OCI-LY7 (cell line): ENCODE data around the gene PRKAG2. TPM values are rescaled to one million over a fixed set of nuclear protein-coding genes. Genes with fewer than 3 reads are reported as not detected.

Experiments used
- BruUV-seq: library from RNA; stranded (reverse); fragments of 400-500 nt; replicated peaks from 2 replicates; lab custom pipeline; 2021; lab: Mats Ljungman, UMichigan
- CTCF ChIA-PET: fragments of 300-600 bp; sonication (Branson Sonifier 250); formaldehyde crosslinking; loops from one replicate; lab custom pipeline; 2022; ENCODE audit warnings: antibody characterized with exemption; ENCODE audit not compliant: unreplicated experiment; lab: Charles Lee
- POLR2A ChIA-PET: fragments of 300-600 bp; sonication (Branson Sonifier 250); formaldehyde crosslinking; loops from one replicate; lab custom pipeline; 2022; ENCODE audit warnings: antibody characterized with exemption; lab: Charles Lee
- DNase-seq: peaks from one replicate; pipeline ENCODE4 v3.0.0-alpha.2; 2015; ENCODE audit warnings: low spot score
- H2AFZ ChIP-seq: fragments of 200-600 bp; sonication (generic), shearing (Covaris generic); 2 replicates; pipeline ENCODE4 v1.6.1; 2014; ENCODE audit warnings: mild to moderate bottlenecking, antibody characterized with exemption, low read length, moderate library complexity
- H3K27ac ChIP-seq: fragments of 200-600 bp; sonication (generic); 2 replicates; pipeline ENCODE4 v1.5.1; 2014; ENCODE audit warnings: mixed run types, low read depth, mild to moderate bottlenecking, moderate library complexity, low read length, inconsistent platforms; ENCODE audit not compliant: poor library complexity, severe bottlenecking
- H3K36me3 ChIP-seq: fragments of 200-600 bp; sonication (generic); 2 replicates; pipeline ENCODE4 v1.6.1; 2014; ENCODE audit warnings: mild to moderate bottlenecking, antibody characterized with exemption, low read length, moderate library complexity, mixed read lengths; ENCODE audit not compliant: insufficient read depth
- H3K4me1 ChIP-seq: fragments of 200-600 bp; sonication (generic); 2 replicates; pipeline ENCODE4 v1.5.1; 2014; ENCODE audit warnings: mild to moderate bottlenecking, low read length; ENCODE audit not compliant: insufficient read depth, poor library complexity, severe bottlenecking
- H3K4me2 ChIP-seq: fragments of 200-600 bp; sonication (generic); 2 replicates; pipeline ENCODE4 v1.6.1; 2014; ENCODE audit warnings: mild to moderate bottlenecking, low read length
- H3K4me3 ChIP-seq: fragments of 200-600 bp; sonication (generic); 2 replicates; pipeline ENCODE4 v1.5.1; 2014; ENCODE audit warnings: mild to moderate bottlenecking, low read depth, low read length; ENCODE audit not compliant: poor library complexity, severe bottlenecking
- H3K79me2 ChIP-seq: fragments of 200-600 bp; sonication (generic); 2 replicates; pipeline ENCODE4 v1.6.1; 2016; ENCODE audit warnings: low read depth, mild to moderate bottlenecking, low read length, moderate library complexity, mixed read lengths; ENCODE audit not compliant: insufficient read depth
- H3K9me2 ChIP-seq: fragments of 200-600 bp; sonication (generic); 2 replicates; pipeline ENCODE4 v1.6.1; 2016; ENCODE audit warnings: mild to moderate bottlenecking, low read length, mixed read lengths; ENCODE audit not compliant: insufficient read depth
- H3K9me3 ChIP-seq: fragments of 200-600 bp; sonication (generic); 2 replicates; pipeline ENCODE4 v1.6.1; 2014; ENCODE audit warnings: mild to moderate bottlenecking, mixed run types, low read length, mixed read lengths
- H4K20me1 ChIP-seq: fragments of 200-600 bp; sonication (generic); 2 replicates; pipeline ENCODE4 v1.6.1; 2014; ENCODE audit warnings: mild to moderate bottlenecking, antibody characterized with exemption, low read length, moderate library complexity, mixed read lengths; ENCODE audit not compliant: insufficient read depth
- CTCF ChIP-seq: fragments of 200-600 bp; sonication (generic); conservative IDR thresholded peaks from 2 replicates; pipeline ENCODE4 v1.5.1; 2014; ENCODE audit warnings: mild to moderate bottlenecking, antibody characterized with exemption, low read length, moderate library complexity, mixed read lengths
- EZH2phosphoT487 ChIP-seq: fragments of 200-600 bp; sonication (generic); IDR thresholded peaks from 2 replicates; pipeline ENCODE4 v1.6.1; 2018; ENCODE audit warnings: low read depth, borderline replicate concordance, mild to moderate bottlenecking, mixed run types, antibody characterized with exemption, low read length, moderate library complexity, mixed read lengths
- intact Hi-C: fragments of 100-400 bp; cut with micrococcal nuclease; formaldehyde crosslinking; loops from one replicate; pipeline ENCODE4 v1.10.0; 2022; ENCODE audit not compliant: unreplicated experiment
- total RNA-seq, 2 experiments: library from RNA; depleted of rRNA in 1 of 2; stranded (reverse); fragments of >200 nt in 1 of 2; shearing (Covaris generic) in 1 of 2; gene quantifications; 2 replicates each; pipeline ENCODE4 v1.2.3, GENCODE V29; 2014 to 2022

PRKAG2 gene
- total RNA-seq, 2 experiments from 2014 or later: 1.2 to 5.1 TPM

- ChIA-PET CTCF (no interaction called here), POLR2A (no interaction called here)
- H3K4me1 ChIP-seq: no peaks in the 10 kb centered on the region
- H3K36me3 ChIP-seq: no peaks in the 10 kb centered on the region
- H3K9me2 ChIP-seq: no peaks in the 10 kb centered on the region
- H4K20me1 ChIP-seq: no peaks in the 10 kb centered on the region
- no peak overlapping the region for H3K4me2 ChIP-seq
- no peaks in the 10 kb centered on the region for H3K9me3 ChIP-seq
- H2AFZ ChIP-seq: no peak overlapping the region
- H3K4me3 ChIP-seq: no peak overlapping the region
- TF ChIP-seq EZH2phosphoT487 (no peak), CTCF (no peak)
- BruUV-seq: no TSS peak
- H3K79me2 ChIP-seq: no peaks in the 10 kb centered on the region
- no peak for DNase-seq
- no peak overlapping the region for H3K27ac ChIP-seq
- intact Hi-C loops: no loop called here
Observed at GRCh38 chr7:151845412-151846205, 31.3 kb downstream of the PRKAG2 start.

GRCh38 chr7:151844825-151845200 lies 32.1 kb downstream of the PRKAG2 start:
- ChIA-PET POLR2A (no interaction called here), CTCF (no interaction called here)
- Histone ChIP-seq H2AFZ (no peak overlapping the region), H3K79me2 (no peaks in the 10 kb centered on the region), H4K20me1 (no peaks in the 10 kb centered on the region), H3K4me1 (no peaks in the 10 kb centered on the region), H3K4me3 (no peak overlapping the region), H3K9me2 (no peaks in the 10 kb centered on the region), H3K9me3 (no peaks in the 10 kb centered on the region), H3K27ac (no peak overlapping the region), H3K36me3 (no peaks in the 10 kb centered on the region), H3K4me2 (no peak overlapping the region)
- TF ChIP-seq EZH2phosphoT487 (no peak), CTCF (no peak)
- intact Hi-C loops: no loop called here
- BruUV-seq: no TSS peak
- DNase-seq: no peak

GRCh38 chr7:151844071-151844824 lies 32.7 kb downstream of the PRKAG2 start:
- ChIA-PET POLR2A (no interaction called here), CTCF (no interaction called here)
- H3K79me2 ChIP-seq: no peaks in the 10 kb centered on the region
- BruUV-seq: no TSS peak
- TF ChIP-seq CTCF: no peak
- no peak for TF ChIP-seq EZH2phosphoT487
- H3K4me1 ChIP-seq: peaks cover 3% of the 10 kb centered on the region
- no peak overlapping the region for H3K27ac ChIP-seq
- H3K9me3 ChIP-seq: no peaks in the 10 kb centered on the region
- DNase-seq: no peak
- no peak overlapping the region for H2AFZ ChIP-seq
- H3K4me2 ChIP-seq: no peak overlapping the region
- intact Hi-C loops: no loop called here
- no peaks in the 10 kb centered on the region for H4K20me1 ChIP-seq
- H3K36me3 ChIP-seq: no peaks in the 10 kb centered on the region
- H3K9me2 ChIP-seq: no peaks in the 10 kb centered on the region
- H3K4me3 ChIP-seq: no peak overlapping the region
